Measurements from ENCODE around the gene F12.

DNA sequence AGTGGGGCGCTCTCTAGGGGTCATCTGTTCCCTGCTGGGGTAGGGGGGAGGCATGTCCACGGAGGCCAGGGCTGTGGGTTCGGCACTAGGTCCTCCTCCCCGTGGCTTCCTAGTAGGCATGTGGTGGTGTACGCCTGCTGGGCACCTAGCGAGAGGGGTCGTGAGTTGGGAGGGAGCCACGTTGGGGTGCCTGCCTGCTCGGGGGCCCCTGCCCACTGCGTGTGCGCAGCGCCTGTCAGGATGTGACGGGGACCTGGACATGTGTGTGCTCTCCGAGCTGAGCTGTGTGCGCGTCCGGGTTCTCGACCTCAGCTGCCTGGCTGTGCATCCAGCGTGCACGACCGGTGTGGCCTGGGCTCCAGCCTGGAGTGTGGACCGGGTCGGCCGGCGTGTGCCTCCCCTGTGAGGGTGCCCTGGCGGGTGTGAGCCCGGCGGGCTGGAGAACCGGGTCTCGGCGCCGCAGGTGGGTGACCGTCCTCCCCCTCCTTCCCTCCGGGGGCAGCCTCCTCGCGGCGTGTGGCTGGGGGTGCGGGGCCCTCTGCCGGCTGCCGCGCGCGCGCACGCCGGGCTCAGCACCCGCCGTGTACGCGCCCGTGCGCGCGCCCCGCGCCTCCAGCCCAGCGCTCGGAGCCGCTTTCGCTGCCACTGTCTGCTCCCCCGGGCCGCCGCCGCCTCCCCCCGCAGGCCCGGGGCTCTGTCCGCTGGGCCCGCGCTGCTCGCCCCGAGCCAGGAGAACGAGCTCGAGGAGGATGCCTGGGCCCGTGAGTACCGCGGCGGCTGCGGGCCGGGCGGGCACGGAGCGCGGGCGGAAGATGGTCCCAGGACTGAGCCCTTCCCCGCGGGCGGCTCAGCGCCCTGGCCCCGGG, 37.1 kb upstream of the F12 start, which contains the start of gene PRR7:
- TF ChIP-seq, protein P1, sequence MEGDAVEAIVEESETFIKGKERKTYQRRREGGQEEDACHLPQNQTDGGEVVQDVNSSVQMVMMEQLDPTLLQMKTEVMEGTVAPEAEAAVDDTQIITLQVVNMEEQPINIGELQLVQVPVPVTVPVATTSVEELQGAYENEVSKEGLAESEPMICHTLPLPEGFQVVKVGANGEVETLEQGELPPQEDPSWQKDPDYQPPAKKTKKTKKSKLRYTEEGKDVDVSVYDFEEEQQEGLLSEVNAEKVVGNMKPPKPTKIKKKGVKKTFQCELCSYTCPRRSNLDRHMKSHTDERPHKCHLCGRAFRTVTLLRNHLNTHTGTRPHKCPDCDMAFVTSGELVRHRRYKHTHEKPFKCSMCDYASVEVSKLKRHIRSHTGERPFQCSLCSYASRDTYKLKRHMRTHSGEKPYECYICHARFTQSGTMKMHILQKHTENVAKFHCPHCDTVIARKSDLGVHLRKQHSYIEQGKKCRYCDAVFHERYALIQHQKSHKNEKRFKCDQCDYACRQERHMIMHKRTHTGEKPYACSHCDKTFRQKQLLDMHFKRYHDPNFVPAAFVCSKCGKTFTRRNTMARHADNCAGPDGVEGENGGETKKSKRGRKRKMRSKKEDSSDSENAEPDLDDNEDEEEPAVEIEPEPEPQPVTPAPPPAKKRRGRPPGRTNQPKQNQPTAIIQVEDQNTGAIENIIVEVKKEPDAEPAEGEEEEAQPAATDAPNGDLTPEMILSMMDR (IDR thresholded peaks at IDR 0.05 in 8 of 11, conservative IDR thresholded peaks at IDR 0.05 in 3 of 11), result peak in 5 of 11 experiments; percentile 21 to 41 (median 28)
- TF ChIP-seq POLR2A (IDR thresholded peaks at IDR 0.05) (no peak), POLR2AphosphoS5 (IDR thresholded peaks at IDR 0.05) (peak; percentile 87 to 95 (median 91))
